Nephron (organoid): ENCODE measurements around the gene ELMOD3.
"Not testable (repeated sequence)": the region's sequence is repeated elsewhere in the genome, so short reads cannot be mapped to it uniquely, and the experiment has no call there.

Experiments used
- H3K27ac Mint-ChIP-seq, 3 experiments: 2 replicates each; pipeline ENCODE4 v1.8.0; 2020; ENCODE audit warnings: mixed read lengths in 3 of 3, mild to moderate bottlenecking in 2 of 3, moderate library complexity in 1 of 3
- H3K27me3 Mint-ChIP-seq: 2 replicates; pipeline ENCODE4 v1.8.0; 2021; ENCODE audit warnings: low read depth, mild to moderate bottlenecking, moderate library complexity, mixed read lengths
- H3K36me3 Mint-ChIP-seq: 2 replicates; pipeline ENCODE4 v1.8.0; 2020; ENCODE audit warnings: low read depth, mixed read lengths
- H3K4me1 Mint-ChIP-seq: 2 replicates; pipeline ENCODE4 v1.8.0; 2020; ENCODE audit warnings: mixed read lengths
- H3K4me3 Mint-ChIP-seq, 3 experiments: 2 replicates each; pipeline ENCODE4 v1.8.0; 2020; ENCODE audit warnings: mild to moderate bottlenecking in 3 of 3, mixed read lengths in 3 of 3, moderate library complexity in 2 of 3
- H3K9me3 Mint-ChIP-seq: 2 replicates; pipeline ENCODE4 v1.8.0; 2020; ENCODE audit warnings: mixed read lengths
- TF ChIP-seq, protein P1 (sequence below), 3 experiments: fragments of 200-600 bp; sonication (generic); IDR thresholded peaks; one replicate each; pipeline ENCODE4 v1.5.0; 2021; ENCODE audit warnings: antibody characterized with exemption in 3 of 3; ENCODE audit not compliant: unreplicated experiment in 3 of 3

The ELMOD3 gene

GRCh38 chr2:85334928-85335327 is 19.6 kb upstream of the ELMOD3 start:
- Mint-ChIP-seq H3K27me3 (peaks cover 9% of the 10 kb centered on the region), H3K36me3 (no peaks in the 10 kb centered on the region), H3K4me1 (no peaks in the 10 kb centered on the region), H3K9me3 (no peaks in the 10 kb centered on the region), H3K4me3 (no peak overlapping the region), H3K27ac (no peak overlapping the region)
- TF ChIP-seq, protein P1, sequence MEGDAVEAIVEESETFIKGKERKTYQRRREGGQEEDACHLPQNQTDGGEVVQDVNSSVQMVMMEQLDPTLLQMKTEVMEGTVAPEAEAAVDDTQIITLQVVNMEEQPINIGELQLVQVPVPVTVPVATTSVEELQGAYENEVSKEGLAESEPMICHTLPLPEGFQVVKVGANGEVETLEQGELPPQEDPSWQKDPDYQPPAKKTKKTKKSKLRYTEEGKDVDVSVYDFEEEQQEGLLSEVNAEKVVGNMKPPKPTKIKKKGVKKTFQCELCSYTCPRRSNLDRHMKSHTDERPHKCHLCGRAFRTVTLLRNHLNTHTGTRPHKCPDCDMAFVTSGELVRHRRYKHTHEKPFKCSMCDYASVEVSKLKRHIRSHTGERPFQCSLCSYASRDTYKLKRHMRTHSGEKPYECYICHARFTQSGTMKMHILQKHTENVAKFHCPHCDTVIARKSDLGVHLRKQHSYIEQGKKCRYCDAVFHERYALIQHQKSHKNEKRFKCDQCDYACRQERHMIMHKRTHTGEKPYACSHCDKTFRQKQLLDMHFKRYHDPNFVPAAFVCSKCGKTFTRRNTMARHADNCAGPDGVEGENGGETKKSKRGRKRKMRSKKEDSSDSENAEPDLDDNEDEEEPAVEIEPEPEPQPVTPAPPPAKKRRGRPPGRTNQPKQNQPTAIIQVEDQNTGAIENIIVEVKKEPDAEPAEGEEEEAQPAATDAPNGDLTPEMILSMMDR (IDR thresholded peaks at IDR 0.05; ENCODE audit: unreplicated experiment in 3 of 3): no peak

DNA sequence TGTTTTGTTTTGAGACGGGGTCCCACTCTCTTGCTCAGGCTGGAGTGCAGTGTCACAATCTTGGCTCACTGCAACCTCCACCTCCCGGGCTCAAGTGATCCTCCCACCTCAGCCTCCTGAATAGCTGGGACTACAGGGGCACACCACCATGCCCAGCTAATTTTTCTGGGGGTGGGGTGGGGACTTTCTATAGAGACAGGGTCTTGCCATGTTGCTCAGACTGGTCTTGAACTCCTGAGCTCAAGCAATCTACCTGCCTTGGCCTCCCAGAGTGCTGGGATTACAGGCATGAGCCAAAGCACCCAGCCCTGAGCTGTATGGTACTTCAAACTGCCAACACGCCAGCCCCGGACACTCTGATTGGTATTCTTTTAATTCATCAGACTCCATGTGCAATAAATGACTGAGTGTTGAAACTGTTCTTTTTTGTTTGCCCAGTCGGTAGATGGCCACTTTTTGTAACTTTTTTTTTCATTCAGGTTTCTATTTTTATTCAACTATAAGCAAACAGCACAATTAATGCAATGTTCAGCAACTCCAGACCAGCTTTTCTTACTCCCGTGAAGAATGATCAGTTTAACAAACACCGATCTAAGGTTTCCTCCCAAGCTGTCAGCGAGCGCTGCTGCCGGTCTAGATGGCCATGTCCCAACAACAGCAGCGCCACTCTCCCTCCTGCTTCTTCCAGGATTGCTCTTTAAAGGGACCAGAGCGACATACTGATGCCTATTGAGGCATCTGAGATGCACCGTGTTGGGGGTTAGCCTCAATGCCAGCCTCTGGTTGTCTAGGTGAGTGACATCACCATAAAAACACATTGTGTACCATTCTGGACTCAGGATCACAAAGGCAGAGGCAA is 14.3 kb upstream of the ELMOD3 start:
- Mint-ChIP-seq H3K36me3 (peaks cover 6% of the 10 kb centered on the region), H3K27me3 (peaks cover 9% of the 10 kb centered on the region)

DNA sequence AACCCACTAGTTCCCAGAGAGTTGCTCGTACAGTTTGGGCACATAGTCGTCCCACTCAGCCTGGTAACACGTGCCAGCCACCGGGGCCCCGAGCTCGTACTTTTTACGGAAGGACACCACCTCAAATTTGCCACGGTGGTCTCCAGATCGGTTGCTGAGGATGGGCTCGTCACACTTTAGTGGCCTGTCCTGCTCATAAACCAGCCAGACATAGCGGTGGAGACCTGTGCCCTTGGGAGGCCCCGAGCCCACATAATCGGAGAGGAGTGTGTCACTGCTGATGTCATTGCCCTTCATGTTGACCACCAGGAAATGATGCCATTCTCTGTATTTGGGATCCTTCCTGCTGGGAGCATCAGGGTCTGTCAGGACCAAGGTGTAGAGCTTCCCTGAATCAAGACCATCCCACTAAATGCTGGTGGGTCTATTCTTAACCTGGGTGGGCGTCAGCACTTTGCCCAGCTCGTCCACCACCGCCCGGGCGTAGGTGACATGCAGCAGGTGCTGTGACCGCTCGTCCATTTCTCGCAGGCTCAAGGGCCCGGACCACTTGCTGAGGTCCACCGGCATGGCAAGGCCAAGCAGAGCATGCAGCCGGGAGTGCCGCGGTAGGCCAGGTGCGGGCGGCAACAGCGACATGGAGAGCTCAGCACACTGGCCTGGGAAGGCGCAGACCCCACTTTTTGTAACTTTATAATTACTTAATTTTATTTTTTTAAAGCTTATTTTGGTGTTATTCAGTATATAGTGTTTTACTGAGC is 13.1 kb upstream of the ELMOD3 start:
- Mint-ChIP-seq H3K4me1 (no peaks in the 10 kb centered on the region), H3K9me3 (no peaks in the 10 kb centered on the region), H3K27ac (no peak overlapping the region), H3K27me3 (peaks cover 9% of the 10 kb centered on the region), H3K4me3 (no peak overlapping the region), H3K36me3 (peaks cover 6% of the 10 kb centered on the region)
- TF ChIP-seq, protein P1 (IDR thresholded peaks at IDR 0.05; ENCODE audit: unreplicated experiment in 3 of 3): no peak

More for the DNA sequence above, 14.3 kb upstream of the ELMOD3 start:
- H3K4me3 Mint-ChIP-seq: no peak overlapping the region
- TF ChIP-seq, protein P1 (IDR thresholded peaks at IDR 0.05; ENCODE audit: unreplicated experiment in 3 of 3): no peak
- H3K27ac Mint-ChIP-seq: no peak overlapping the region
- H3K9me3 Mint-ChIP-seq: no peaks in the 10 kb centered on the region
- no peaks in the 10 kb centered on the region for H3K4me1 Mint-ChIP-seq

DNA sequence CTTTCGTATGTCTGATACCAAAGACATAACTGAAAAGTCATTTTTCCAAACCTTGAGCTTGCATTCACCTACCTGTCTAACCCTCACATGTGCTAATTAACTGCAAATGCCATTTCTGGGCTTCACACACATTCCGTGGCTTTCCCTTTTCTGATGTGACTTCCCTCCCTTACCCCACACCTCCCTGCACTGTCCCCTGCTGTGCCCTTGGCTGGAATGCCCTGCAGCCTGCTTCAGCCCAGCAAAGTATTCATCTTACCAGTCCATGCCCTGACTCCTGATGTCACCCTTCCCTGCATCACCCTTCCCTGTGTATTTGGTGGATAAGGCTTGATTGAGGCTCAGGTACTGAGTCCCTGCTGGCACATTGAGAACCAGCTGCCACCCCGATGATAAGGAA is 12.4 kb upstream of the ELMOD3 start:
- Mint-ChIP-seq H3K9me3 (no peaks in the 10 kb centered on the region), H3K4me3 (no peak overlapping the region), H3K27me3 (peaks cover 9% of the 10 kb centered on the region), H3K27ac (no peak overlapping the region), H3K4me1 (no peaks in the 10 kb centered on the region), H3K36me3 (peaks cover 11% of the 10 kb centered on the region)
- TF ChIP-seq, protein P1 (IDR thresholded peaks at IDR 0.05; ENCODE audit: unreplicated experiment in 3 of 3): no peak

DNA sequence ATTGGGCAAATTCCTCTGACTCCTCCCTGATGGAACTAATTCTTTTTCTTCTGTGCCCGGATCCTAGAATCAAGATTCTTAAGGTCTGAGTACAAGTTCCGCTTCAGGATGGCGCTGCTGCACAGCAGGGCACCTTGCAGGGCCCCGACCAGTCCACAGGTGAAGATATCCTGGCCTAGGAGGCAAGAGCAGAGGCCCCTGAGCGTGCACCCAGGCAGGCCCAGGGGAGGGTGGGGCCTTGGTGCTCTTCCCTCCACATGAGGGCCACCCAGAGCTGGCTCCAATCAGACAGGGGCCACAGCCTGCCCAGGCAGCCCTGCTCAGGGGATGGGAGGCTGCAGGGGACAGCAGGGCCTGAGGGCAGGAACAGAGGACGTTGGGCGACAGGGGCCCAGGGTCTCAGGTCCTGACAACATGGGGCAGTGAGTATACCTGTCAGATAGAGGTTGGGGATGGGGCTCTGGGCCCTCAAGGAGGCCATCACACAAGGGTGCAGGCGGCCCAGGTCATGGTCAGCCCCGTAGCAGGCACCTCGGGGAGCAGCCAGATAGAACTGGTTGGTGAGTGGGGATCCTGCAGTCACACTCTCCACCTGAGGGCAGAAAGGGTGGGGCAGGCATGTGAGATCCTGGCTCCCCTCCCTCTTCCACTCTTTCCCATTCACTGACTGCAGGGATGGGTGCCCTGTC is 11.2 kb upstream of the ELMOD3 start:
- H3K36me3 Mint-ChIP-seq: peaks cover 18% of the 10 kb centered on the region

GRCh38 chr2:85344356-85344954 is 10.1 kb upstream of the ELMOD3 start:
- TF ChIP-seq, protein P1 (IDR thresholded peaks at IDR 0.05; ENCODE audit: unreplicated experiment in 3 of 3): no peak
- Mint-ChIP-seq H3K4me1 (no peaks in the 10 kb centered on the region), H3K4me3 (no peak overlapping the region)

More for the DNA sequence above, 11.2 kb upstream of the ELMOD3 start:
- H3K9me3 Mint-ChIP-seq, H3K4me1 Mint-ChIP-seq, H3K4me3 Mint-ChIP-seq, H3K27me3 Mint-ChIP-seq, H3K27ac Mint-ChIP-seq: not testable (repeated sequence)

More at GRCh38 chr2:85344356-85344954, 10.1 kb upstream of the ELMOD3 start:
- Mint-ChIP-seq H3K9me3 (no peaks in the 10 kb centered on the region), H3K27ac (no peak overlapping the region), H3K36me3 (peaks cover 22% of the 10 kb centered on the region), H3K27me3 (peaks cover 3% of the 10 kb centered on the region)
